Dermis microvascular lymphatic vessel endothelial cell (primary cell): ENCODE results near the gene CRABP1. TPM values are rescaled to one million over a fixed set of nuclear protein-coding genes. Genes with fewer than 3 reads are reported as not detected.
"Not testable (repeated sequence)": the region's sequence is repeated elsewhere in the genome, so short reads cannot be mapped to it uniquely, and the experiment has no call there.

ENCODE experiments used
- DNase-seq, 2 donors: peaks; one replicate each; pipeline versions ENCODE4 v3.0.0 to v3.0.0-alpha.2; 2010; ENCODE audit warnings: low read depth in 2 of 2
- total RNA-seq: library from RNA; depleted of rRNA; stranded (reverse); fragments of >200 nt; gene quantifications from 2 replicates; pipeline ENCODE4 v1.2.1, GENCODE V29; 2014

Gene CRABP1
- total RNA-seq, 1 donor from 2014 or later: not detected

GRCh38 chr15:78372880-78373279 is 32.7 kb downstream of the CRABP1 start:
- DNase-seq: no peak

GRCh38 chr15:78374436-78375393 is 34.6 kb downstream of the CRABP1 start:
- DNase-seq: no peak

GRCh38 chr15:78380143-78380542 is 40.0 kb downstream of the CRABP1 start:
- DNase-seq: not testable (repeated sequence)

GRCh38 chr15:78382114-78382880 is 42.1 kb downstream of the CRABP1 start:
- DNase-seq: no peak

GRCh38 chr15:78384651-78385050 is 44.5 kb downstream of the CRABP1 start:
- DNase-seq: no peak

GRCh38 chr15:78387246-78388037 is 47.3 kb downstream of the CRABP1 start:
- DNase-seq: no peak

GRCh38 chr15:78388865-78389264 is 48.7 kb downstream of the CRABP1 start:
- no peak for DNase-seq

GRCh38 chr15:78389322-78389721 is 49.2 kb downstream of the CRABP1 start:
- DNase-seq: no peak

GRCh38 chr15:78389738-78390137 is 49.6 kb downstream of the CRABP1 start:
- no peak for DNase-seq

- DNase-seq: no peak
Measured at GRCh38 chr15:78390242-78390641, 50.1 kb downstream of the CRABP1 start.

GRCh38 chr15:78390826-78391225 is 50.7 kb downstream of the CRABP1 start:
- DNase-seq: no peak

GRCh38 chr15:78391781-78392180 is 51.6 kb downstream of the CRABP1 start:
- DNase-seq: no peak

GRCh38 chr15:78392430-78392829 is 52.3 kb downstream of the CRABP1 start:
- DNase-seq: no peak

GRCh38 chr15:78393137-78393536 is 53.0 kb downstream of the CRABP1 start:
- DNase-seq: no peak

- no peak for DNase-seq
Measured at GRCh38 chr15:78394026-78394425, 53.9 kb downstream of the CRABP1 start.

GRCh38 chr15:78394981-78395616 is 54.9 kb downstream of the CRABP1 start:
- no peak for DNase-seq

GRCh38 chr15:78396186-78396814 is 56.1 kb downstream of the CRABP1 start:
- no peak for DNase-seq

- DNase-seq: no peak
Measured at GRCh38 chr15:78396976-78397375, 56.8 kb downstream of the CRABP1 start.

GRCh38 chr15:78397382-78397781 is 57.2 kb downstream of the CRABP1 start:
- no peak for DNase-seq
